GM21367 (cell line): ENCODE data around the gene COL10A1.
"Not testable (repeated sequence)": the region's sequence is repeated elsewhere in the genome, so short reads cannot be mapped to it uniquely, and the experiment has no call there.

Experiments used
- ATAC-seq: cut with Tn5 transposase; IDR thresholded peaks from one replicate; pipeline ENCODE4 v1.9.1; 2021; ENCODE audit not compliant: unreplicated experiment

COL10A1 gene

DNA sequence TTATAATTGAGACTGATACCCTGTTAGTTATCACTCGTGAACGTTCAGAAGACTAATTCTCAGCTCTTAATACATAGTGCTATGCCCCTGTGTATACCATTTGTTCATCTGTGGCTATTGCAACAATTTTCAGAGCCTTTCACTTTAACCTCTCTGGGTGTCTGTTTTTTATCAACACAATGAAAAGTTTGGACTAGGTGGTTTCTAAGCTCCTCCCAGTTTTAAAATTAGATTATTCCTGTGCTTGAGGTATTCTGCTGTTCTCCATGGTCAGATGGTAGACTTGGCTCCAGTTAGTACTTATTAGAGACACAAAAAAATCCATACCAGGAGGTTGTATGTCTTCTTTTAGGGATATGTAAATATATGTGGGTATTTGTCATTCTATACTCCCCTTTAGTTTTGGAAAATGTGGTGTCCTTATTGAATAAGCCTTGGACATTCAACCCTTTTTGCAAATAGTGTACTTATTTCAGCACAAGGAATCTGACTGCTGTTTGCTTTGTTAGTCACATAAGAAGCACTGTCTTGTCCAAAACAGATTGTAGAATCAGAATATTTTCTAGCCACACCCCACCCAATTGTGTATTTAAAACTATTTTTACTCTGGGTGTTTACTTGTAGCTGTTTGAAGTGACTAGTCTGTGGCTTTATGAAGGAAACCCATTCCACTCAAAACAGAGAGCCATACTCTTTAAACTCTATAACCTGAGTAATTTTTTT lies 2.0 kb upstream of the COL10A1 start:
- no peak for ATAC-seq

GRCh38 chr6:116120430-116120829 lies 5.5 kb downstream of the COL10A1 start:
- no peak for ATAC-seq

GRCh38 chr6:116118608-116119007 lies 7.3 kb downstream of the COL10A1 start:
- no peak for ATAC-seq

DNA sequence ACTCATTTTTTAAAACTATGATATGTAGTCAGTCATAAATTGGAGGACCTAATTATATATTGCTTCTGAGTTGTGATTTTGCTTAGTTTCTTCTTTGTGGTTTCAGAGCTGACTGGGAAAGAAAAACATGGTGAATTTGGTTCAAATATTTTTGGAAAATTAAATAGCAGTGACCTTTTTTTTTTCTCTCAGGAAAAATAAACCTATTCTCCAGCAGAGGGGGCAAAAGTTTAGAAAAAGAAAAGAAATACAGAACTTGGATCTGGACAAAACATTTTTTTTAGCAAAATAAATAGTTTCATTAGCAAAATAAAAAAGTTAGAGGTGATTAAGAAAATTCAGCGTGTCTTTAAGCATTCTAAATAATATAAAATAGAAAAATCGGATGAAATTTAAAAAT lies 10.2 kb downstream of the COL10A1 start:
- no peak for ATAC-seq

GRCh38 chr6:116113386-116113785 lies 12.5 kb downstream of the COL10A1 start:
- no peak for ATAC-seq

- peak; percentile 87 for ATAC-seq
Observed at GRCh38 chr6:116111552-116112528, 14.1 kb downstream of the COL10A1 start.

DNA sequence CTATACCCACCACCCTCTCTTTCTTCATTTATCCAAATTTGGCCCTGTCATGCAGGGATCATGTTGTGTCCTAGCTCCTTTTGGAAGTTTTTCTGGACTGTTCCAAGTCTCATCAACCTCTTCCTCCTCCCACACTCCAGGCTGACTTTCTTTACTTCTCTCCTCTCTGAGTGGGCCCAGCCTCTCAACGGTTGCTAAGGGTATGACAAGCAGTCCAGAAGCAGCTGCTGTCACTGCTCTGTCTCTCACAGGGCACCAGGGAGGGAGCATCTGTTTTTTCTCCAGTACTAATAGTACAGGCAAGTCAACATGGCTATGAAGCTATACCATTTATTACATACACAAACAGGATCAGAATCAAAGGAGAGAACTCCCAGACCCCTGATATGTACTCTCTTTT lies 17.1 kb downstream of the COL10A1 start:
- ATAC-seq: no peak

DNA sequence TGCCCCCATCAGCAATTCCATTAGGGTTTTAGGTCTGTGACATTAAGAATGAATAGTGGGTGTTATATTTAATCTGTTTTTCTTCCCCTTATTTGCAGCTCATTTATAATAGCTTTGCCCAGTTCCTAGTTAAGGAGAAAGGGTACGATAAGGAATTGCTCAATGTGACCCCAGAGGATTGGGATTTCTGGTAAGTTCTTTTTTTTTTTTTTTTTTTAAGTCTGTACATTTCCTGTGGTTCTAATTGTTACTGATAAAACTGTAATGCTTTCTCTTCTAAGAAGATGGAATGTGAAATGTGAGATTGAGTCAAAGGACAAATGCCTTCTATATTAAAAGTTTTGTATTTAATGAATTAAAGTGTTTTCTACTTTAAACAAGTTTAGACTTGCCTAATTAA lies 19.8 kb downstream of the COL10A1 start:
- no peak for ATAC-seq

DNA sequence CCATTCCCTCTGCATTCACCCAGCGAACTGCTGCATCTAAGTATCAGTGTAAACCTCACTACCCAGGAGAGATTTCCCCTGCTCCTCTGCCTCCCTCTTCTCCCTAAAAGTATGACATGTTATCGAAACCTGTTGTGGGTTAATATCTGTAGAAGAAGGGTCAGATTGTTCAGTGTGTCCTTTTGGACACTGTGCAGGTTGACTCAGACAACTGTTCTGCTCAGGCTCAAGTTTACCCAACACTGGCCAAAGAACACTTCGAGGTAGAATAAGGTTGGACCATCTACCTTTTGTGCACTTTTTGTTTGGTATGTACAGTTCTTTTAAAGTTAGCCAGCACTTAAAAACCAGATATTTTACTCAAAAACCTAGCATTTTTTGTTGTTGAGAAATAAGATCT lies 20.7 kb downstream of the COL10A1 start:
- ATAC-seq: no peak

DNA sequence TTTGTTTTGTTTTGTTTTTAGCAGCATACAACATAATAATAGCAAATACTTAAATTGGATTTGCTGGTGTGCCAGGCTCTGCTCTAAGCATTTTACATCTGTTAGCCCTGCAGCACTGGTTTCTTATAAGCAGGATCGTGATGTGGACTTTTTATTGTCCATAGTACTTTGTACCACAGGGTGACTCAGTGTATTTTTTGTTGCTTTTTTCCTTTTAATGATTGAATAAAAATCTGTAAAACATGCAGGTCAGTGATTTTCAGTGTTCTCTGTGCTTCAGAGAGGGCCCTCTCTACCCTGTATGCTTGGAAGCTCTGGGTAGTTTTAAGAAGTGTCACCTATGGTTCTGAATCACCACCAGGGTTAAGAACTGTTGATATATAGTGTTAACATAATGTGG lies 21.3 kb downstream of the COL10A1 start:
- no peak for ATAC-seq

DNA sequence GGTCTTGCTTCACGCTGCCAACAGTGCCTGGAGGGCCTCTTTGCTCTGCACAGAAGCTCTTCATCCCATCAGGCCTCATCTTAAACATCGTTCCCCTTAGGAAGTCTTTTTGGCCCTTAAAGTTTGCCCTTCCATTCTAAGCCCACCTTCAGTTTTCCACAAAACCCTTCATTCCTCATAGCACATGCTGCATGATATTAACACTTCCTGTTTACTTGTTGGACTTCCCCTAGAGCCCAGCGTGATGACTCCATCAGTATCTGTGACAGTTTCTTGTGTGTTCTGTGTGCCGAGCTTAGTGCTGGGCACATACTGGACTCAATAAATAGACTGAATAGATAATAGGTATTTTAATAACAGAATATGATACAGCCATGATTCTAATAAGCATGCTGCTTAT lies 23.1 kb downstream of the COL10A1 start:
- no peak for ATAC-seq

DNA sequence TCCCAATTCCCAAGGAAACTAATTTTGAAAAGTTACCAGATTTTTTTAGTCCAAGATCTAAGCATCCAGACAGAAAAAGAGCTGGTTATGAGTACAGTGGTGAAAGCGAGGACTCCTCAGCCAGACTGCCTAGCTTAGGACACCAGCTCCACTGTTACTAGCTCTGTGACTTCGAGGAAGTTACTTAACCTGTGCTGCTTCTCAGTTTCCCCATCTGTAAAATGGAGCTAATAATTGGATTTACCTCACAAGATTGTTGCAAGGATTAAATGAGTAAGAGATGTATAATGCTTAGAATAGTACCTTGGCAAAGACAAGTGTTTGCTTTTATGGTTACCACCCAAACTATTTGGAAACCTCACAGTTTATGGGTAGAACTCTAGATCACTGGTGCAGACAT lies 24.1 kb downstream of the COL10A1 start:
- ATAC-seq: no peak

DNA sequence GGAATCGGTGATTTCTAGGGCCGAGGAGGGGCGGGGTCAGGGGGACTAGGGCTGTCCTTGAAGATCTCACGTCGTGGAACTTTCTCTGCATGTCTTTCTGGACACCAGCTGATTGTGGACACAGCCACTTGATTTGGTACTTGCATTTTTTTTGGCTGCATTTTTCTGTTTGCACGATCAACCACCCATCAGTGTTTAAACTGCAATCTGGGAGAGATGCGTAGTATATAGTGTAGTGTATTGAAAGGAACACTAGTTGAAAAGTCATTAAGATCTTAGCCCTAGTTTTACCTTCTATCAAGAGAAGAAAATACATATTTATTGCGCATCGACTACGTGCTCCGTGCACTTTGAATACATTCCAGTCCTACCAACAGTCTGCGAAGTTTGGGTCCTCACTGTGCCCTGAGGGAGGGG lies 24.6 kb downstream of the COL10A1 start:
- no peak for ATAC-seq

- peak; percentile 84 for ATAC-seq
Observed at GRCh38 chr6:116100419-116101301, 25.3 kb downstream of the COL10A1 start, which contains the start of gene NT5DC1. Gene NT5DC1, plus strand, starts transcription at chr6:116100853. Its CDS starts 78 bp downstream, at chr6:116100931.

GRCh38 chr6:116099036-116099435 lies 26.9 kb downstream of the COL10A1 start:
- ATAC-seq: no peak

DNA sequence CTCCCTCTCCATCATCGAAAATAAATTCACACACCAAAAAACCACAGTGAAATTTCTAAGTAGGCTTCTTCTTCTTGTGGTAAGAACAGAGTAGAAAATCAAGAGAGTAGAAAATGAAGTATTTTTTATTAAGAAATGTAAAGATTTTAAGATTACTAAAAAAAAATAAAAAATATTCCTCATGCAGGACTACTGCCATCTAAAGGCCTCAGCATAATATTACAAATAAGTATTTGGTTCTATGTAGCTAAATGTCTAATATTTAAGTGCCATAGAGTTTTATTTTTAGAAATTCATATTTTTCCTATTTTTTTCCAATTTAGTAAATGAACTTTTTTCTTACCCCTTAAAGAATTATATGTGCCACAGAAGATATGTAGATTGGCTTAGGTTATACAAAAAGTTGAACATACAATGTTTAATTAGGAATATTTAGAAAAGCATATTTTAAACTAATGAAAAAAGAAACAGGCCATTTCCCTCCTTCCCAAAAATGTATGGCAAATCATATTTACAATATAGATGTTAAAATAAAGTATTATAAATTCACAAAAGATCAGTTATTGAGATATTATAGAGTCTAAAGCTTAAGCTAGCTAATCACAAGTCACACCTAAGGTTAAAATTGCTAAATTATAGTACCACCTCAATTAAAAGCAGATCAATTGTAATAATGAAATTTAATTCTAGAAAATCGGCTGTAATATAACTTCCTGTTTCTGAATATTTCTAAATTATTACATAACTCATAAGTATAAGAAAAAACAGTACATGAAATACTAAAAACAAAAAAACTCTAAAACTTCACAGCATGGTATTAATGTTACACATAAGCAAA lies 28.7 kb downstream of the COL10A1 start:
- no peak for ATAC-seq

- not testable (repeated sequence) for ATAC-seq
Observed at GRCh38 chr6:116096048-116096759, 29.7 kb downstream of the COL10A1 start.

GRCh38 chr6:116094041-116094440 lies 31.9 kb downstream of the COL10A1 start:
- ATAC-seq: no peak

GRCh38 chr6:116090251-116090650 lies 35.7 kb downstream of the COL10A1 start:
- peak; percentile 53 for ATAC-seq
